Endometrium (tissue), 2 donors: ENCODE results near the gene DPP6.

Source experiments
- FAIRE-seq: peaks from 2 replicates; lab custom pipeline; 2012; peaks lifted over from hg19 to GRCh38; lab: Jason Lieb, UNC
- donor health status: control.
- donor health status: control.

Gene DPP6

GRCh38 chr7:154769527-154769926 lies 717.3 kb downstream of the DPP6 start:
- no peak for FAIRE-seq

GRCh38 chr7:154770361-154770760 lies 718.2 kb downstream of the DPP6 start:
- FAIRE-seq, result no peak

GRCh38 chr7:154770962-154771361 lies 718.8 kb downstream of the DPP6 start:
- FAIRE-seq, result no peak

- FAIRE-seq, result no peak
Observed at GRCh38 chr7:154774303-154774969, 722.2 kb downstream of the DPP6 start.

- FAIRE-seq, result no peak
Observed at GRCh38 chr7:154775681-154776080, 723.5 kb downstream of the DPP6 start.

- no peak for FAIRE-seq
Observed at GRCh38 chr7:154776350-154776749, 724.2 kb downstream of the DPP6 start.

GRCh38 chr7:154777023-154777422 lies 724.8 kb downstream of the DPP6 start:
- FAIRE-seq, result no peak

GRCh38 chr7:154777489-154777888 lies 725.3 kb downstream of the DPP6 start:
- FAIRE-seq, result no peak

GRCh38 chr7:154777908-154778307 lies 725.7 kb downstream of the DPP6 start:
- FAIRE-seq, result no peak

- FAIRE-seq, result no peak
Observed at GRCh38 chr7:154781369-154782303, 729.4 kb downstream of the DPP6 start.

GRCh38 chr7:154783281-154783909 lies 731.2 kb downstream of the DPP6 start:
- FAIRE-seq, result no peak

GRCh38 chr7:154785898-154786297 lies 733.7 kb downstream of the DPP6 start:
- no peak for FAIRE-seq

GRCh38 chr7:154789404-154789803 lies 737.2 kb downstream of the DPP6 start:
- FAIRE-seq, result no peak

- FAIRE-seq, result no peak
Observed at GRCh38 chr7:154791611-154792010, 739.4 kb downstream of the DPP6 start.

- no peak for FAIRE-seq
Observed at GRCh38 chr7:154792436-154793055, 740.3 kb downstream of the DPP6 start.

- FAIRE-seq, result no peak
Observed at GRCh38 chr7:154794147-154794780, 742.1 kb downstream of the DPP6 start.

GRCh38 chr7:154795014-154795413 lies 742.8 kb downstream of the DPP6 start:
- FAIRE-seq, result no peak

- no peak for FAIRE-seq
Observed at GRCh38 chr7:154795437-154795836, 743.2 kb downstream of the DPP6 start.

GRCh38 chr7:154804449-154804848 lies 752.3 kb downstream of the DPP6 start:
- no peak for FAIRE-seq

GRCh38 chr7:154812027-154812426 lies 759.8 kb downstream of the DPP6 start:
- FAIRE-seq, result no peak

- FAIRE-seq, result no peak
Observed at GRCh38 chr7:154817224-154817896, 765.2 kb downstream of the DPP6 start.
